GM21529 (cell line): ENCODE results near the gene BCL7A.

ENCODE experiments used
- ATAC-seq: cut with Tn5 transposase; IDR thresholded peaks from one replicate; pipeline ENCODE4 v1.9.1; 2021; ENCODE audit not compliant: unreplicated experiment

BCL7A gene

DNA sequence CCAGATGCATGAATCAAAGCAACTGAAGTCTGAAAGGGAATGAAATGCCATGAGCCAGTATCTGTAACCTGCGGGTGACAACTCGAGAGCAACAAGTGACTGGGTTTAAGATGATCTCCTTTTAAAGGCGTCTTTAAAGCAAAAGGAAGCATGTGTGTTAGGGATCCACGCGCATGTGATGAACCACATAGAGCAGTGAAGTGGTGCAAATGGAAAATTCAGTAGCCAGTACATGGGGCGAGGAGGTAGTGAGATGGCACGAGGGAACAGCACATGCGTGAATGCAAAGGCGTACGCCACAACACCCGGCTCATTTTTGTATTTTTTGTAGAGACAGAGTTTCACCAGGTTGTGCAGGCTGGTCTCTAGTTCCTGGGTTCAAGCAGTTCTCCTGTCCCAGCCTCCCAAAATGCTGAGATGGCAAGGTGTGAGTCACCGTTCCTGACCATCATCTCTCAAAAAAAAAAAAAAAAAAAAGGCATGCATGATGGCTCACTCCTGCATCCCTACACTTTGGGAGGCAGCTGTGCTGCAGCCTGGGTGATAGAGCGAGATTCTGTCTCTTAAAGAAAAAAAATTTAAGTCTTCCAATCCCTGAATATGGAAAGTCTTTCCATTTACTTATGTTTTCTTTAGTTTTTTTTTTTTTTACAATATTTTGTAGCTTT lies 24.6 kb upstream of the BCL7A start:
- no peak for ATAC-seq

- ATAC-seq: no peak
These were observed 20.0 kb upstream of the BCL7A start for GRCh38 chr12:122001466-122002209.

DNA sequence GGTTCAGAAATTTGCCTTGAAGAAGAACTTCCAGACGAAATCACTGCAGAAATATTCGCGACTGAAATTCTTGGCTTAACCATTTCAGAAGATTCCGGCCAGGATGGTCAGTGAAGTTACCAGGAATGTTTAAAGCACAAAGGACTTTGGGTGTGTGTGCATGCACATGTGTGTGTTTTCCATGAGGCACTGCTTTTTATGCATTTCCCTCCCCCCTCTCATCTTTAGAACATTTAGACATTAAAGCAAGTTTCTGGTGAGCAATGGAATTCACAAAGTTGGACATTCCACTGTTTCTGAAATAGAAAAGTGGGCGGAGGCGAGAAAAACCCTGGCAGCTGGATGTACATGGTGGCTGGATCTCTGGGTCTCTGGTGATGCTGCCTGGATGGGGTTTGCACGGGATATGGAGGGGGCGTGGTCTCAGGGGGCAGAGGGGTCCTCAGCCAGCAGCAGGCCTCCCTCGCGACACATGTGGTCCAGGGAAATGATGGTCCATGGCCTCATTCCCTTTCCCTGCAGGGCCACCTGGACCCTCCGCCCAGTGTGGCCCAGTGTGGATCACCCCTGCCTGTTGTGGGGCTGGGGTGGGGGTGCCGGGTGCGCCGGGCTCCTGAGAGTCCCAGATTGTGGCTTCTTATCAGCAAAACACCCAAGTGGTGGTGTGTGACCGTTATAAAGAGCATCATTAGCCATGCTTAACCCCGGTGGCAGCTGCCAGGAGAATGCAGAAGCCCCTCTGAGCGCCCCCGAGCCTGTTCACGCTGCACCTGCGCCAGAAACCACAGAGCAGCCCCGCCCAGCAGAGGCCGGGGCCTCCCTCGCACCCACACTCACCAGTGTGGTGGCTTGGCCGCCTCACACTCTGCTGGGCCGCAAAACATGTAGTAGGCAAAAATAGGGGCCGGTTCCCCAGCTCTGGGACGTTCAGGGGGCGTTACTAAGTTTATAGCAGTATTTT lies 17.8 kb upstream of the BCL7A start:
- peak; percentile 58 for ATAC-seq

DNA sequence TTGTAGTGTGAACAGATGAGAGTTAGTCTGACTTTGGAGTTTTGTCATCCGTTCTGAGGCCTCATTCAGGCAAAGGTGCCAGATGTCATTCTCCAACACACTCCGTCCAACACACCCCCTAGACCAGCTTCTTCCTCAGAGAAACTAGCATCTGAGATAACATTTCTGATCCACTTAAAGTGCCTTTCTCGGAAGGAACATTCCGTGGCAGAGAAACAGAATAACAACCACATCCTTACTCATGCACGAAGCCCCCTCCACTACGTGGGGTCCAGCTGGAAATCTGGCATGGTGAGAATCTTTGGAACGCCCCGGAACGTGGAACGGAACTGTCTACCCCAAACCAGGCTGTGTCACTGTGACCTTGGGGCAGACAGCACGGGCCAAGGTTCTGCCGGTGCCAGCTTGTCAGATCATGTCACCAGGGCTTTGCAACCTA lies 17.0 kb upstream of the BCL7A start:
- ATAC-seq: peak; percentile 44

GRCh38 chr12:122005252-122005776 lies 16.4 kb upstream of the BCL7A start:
- no peak for ATAC-seq

- ATAC-seq: no peak
These were observed 15.3 kb upstream of the BCL7A start for GRCh38 chr12:122006186-122006926.

- no peak for ATAC-seq
These were observed 11.9 kb upstream of the BCL7A start for GRCh38 chr12:122009741-122010140.

DNA sequence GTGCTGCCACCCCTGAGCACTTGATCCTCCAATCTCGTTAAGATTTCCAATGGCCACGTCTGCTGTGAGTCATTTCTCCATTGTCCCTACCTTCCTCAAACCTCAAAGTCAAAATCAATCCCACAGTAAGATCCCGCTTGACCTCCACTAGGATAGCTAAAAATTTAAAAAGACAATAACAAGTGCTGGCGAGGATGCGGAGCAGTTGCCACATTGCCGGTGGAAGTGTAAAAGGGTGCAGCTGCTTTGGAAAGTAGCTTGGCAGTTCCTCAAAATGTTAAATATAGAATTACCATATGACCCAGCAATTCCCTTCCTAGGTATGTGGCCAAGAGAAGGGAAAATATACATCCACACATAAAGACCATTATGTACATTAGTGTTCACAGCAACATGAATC lies 9.5 kb upstream of the BCL7A start:
- no peak for ATAC-seq

DNA sequence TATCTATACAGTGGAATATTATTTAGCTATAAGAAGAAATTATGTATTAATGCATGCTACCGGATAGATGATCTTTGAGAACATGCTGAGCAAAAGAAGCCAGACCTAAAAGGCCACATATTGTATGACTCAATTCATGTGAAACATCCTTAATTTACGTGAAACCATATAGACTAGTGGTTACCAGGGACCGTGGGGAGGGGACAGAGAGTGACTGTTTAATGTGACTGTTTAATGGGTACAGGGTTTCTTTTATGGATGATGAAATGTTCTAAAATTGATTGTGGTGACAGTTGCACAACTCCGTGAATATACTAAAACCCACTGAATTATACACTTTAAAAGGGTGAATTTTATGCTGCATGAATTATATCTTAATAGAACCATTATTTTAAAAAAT lies 8.5 kb upstream of the BCL7A start:
- ATAC-seq: no peak

DNA sequence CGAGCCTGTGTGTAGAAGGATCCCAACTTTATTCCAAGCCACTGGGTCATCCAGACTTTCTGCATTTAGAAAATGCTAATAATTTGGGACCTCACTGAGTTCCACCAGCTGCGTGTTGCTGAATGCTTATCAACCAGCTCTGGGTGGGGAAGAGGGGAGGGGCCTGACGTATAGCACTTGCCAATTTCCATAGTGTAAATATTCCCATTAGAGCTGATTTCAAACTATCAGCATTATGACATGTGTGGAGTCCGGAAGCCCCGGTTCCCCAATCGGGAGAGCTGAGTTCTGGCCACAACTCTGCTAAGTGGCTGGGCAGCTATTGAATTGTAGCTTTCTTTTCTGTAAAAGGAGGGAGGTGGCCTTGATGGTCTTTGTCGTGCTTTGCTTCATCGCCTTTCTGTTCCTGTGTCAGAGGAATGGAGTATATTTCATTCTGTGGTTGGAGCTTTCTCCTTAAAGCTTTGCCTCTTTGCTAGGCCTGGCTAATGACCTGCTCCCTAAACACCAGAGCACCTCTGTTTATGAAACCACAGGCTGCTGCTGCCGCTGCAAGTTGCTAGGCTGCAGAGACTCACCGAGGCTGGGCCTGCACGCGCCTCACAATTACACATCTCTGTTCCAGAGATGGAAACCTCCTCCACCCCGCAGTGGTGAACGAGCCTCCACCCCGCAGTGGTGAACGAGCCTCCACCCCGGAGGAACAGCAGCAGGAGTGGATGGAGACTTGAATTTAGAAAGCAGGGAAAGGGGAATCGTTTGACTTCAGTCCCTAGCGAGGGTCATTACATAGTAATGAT lies 7.7 kb upstream of the BCL7A start:
- no peak for ATAC-seq

DNA sequence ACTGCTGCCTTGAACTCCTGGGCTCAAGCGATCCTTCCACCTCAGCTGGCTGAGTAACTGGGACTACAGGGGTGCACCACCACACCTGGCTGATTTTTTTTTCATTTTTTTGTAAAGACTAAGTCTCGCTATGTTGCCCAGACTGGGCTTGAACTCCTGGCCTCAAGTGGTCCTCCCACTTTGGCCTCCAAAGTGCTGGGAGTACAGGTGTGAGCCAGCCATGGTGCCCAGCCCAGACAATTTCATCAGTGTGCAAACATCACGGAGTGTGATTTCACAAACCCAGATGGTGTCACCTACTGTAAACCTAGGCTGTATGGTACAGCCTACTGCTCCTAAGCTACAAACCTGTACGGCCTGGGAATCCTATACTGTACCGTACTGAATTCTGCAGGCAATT lies 6.9 kb upstream of the BCL7A start:
- no peak for ATAC-seq

DNA sequence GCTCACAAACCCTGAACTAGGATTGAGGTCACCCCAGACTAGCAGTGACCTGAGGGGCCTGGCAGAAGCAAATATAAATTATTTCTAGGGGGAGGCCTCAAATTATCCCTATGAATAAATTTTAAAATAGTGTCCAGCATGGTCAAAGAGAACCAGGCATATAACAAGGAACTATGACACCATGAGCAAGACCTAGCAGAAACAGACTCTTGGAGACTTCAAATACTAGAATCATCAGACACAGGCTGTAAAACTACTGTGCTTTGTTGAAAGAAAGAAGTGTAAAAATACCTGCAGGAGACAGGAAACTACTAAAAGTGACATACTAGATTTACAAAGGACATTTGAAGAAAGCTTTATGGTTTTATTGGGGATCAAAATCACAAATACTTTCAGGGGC lies 3.2 kb upstream of the BCL7A start:
- ATAC-seq: no peak

DNA sequence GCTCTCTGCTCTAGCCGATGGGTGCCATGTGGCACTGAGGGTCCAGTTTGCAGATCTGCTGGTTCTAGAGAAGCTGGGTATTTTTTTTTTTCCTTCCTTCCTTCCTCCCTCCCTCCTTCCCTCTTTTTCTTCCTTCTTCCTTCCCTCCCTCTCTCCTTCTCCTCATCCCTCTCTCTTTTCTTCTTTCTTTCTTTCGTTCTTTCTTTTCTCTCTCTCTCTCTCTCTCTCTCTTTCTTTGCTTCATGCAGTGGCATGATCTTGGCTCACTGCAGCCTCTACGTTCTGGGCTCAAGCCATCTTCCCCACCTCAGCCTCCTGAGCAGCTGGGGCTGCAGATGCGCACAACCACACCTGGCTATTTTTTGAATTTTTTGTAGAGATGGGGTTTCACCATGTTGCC lies 2.7 kb upstream of the BCL7A start:
- no peak for ATAC-seq

- ATAC-seq: no peak
These were observed 890 bp upstream of the BCL7A start for GRCh38 chr12:122020795-122021192.

DNA sequence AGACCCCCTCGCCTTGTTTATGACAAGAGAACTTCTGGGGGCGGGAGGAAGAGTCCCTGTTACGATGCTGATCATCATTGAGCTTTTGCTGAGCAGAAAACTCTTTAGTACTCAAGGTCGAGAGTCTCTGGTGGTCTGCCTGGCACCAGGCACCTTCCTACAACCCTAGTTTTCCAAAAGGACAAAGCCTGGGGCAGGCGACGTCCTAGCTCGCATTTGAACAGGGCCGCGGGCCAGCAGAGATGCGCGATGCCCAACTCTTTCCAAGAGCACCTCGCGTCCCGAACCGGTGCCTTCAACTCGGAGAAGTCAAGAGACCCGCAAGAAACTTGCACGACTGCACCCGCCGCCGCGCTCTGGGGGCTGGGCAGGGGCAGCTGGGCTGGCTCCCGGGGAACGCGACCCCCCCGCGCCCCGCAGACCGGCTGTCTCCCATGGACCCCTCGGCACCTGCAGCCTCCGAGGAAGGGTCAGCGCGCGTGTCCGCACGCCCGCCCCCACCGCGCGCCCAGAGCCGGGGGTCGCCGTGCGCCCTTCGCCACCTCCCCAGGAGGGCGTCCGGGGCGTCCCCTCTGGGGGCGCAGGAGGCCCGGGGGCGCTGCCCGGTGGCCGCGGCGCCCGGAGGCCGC lies 377 bp upstream of the BCL7A start:
- ATAC-seq: no peak

DNA sequence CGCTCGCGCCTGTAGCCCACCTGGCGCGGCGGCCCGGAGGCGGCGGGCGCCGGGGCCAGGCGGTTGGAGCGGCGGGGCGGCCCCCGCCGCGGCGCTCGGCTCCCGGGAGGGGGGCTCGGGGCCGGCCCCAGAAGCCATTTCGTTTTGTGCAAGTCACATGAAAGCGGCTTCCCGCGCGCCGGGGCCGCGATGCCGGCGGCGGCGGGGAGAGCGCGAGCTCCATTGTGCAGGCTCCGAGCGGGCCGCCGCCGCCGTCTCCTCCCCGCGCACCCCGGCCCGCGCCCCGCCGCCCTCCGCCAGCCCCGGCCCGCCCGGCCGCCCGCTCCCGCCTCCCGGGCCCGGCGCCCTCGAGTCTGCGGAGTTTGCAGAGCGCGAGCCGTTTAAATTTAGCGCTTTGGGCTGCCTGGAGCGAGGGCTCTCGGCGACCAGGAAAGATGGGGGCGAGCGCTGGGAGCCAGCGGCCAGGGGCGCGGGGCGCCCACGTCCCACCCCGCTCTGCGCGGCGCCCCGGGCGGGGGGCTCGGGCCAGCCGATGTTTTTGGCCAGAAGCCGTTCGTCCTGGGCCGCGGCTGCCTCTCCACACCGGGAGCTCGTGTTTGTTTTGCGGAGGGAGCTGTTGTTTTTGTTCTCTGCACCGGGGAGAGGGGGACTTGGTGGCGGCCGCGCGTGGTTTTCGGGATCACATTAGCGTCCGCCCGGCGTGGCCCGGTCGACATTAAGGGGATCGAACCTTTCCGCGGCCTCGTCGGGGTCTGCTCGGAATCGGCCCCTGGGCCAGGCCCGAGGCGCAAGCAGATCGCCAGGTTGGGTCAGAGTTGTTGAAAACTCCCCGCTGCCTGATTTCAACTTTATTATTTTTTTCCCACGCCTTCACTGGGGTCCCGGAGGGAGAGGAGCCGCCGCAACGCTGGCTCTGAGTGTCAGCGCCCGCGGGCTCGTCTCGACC lies 982 bp downstream of the BCL7A start:
- no peak for ATAC-seq

DNA sequence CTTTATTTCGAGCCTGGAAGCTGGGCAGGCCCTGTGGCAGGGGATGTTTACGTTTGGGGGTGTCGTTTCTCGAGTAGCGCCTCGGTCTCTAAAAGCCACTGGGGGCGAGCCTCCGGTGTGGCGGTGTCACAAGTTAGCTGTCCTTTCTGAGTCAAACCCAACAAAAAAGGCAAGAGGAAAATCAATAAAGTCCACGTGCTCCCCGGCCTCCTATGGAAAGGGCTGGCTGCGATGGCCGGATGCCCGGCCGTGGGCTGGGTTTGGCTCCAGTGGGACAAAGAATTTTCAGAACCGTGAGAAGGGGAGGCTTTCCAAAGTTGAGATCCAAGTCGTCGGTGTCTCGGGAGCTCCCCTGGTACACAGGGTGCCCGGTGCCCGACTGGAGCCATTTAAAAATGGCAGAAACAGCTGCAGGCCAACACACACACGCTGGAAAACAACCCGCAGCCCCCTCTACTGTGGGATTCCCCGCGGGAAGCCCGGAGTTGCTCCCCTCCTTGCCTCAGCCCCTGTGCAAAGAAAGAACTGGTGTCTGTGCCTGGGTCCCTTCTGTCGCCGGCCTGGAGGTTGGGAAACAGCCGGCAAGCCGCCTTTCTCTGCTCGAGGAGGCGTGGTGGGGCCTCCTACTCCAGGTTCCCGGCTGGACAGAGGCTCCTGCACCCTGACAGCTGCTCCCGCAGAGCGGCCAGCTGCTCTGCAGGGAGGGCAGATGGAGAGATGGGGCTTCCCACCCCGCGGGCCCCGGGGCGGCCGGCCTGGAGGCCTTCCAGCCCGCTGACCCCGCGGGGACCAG lies 1.9 kb downstream of the BCL7A start:
- no peak for ATAC-seq
